Chondrocyte (in vitro differentiated cells): ENCODE data around the gene VWA1. TPM values are rescaled to one million over a fixed set of nuclear protein-coding genes. Genes with fewer than 3 reads are reported as not detected.
"Not testable (repeated sequence)": the region's sequence is repeated elsewhere in the genome, so short reads cannot be mapped to it uniquely, and the experiment has no call there.

Experiments used
- DNase-seq: peaks from one replicate; pipeline ENCODE4 v3.0.0; 2021; ENCODE audit warnings: mixed read lengths, low spot score
- H3K27ac Mint-ChIP-seq: one replicate; pipeline ENCODE4 v1.8.0; 2021; ENCODE audit warnings: mild to moderate bottlenecking, moderate library complexity, mixed read lengths; ENCODE audit not compliant: unreplicated experiment
- H3K27me3 Mint-ChIP-seq: 2 replicates; pipeline ENCODE4 v1.8.0; 2021; ENCODE audit warnings: low read depth, mixed read lengths
- H3K36me3 Mint-ChIP-seq: 2 replicates; pipeline ENCODE4 v1.8.0; 2021; ENCODE audit warnings: low read depth, mixed read lengths
- H3K4me1 Mint-ChIP-seq: 2 replicates; pipeline ENCODE4 v1.8.0; 2021; ENCODE audit warnings: low read depth, mild to moderate bottlenecking, mixed read lengths
- H3K4me3 Mint-ChIP-seq: one replicate; pipeline ENCODE4 v1.8.0; 2021; ENCODE audit warnings: mild to moderate bottlenecking, moderate library complexity, mixed read lengths; ENCODE audit not compliant: unreplicated experiment
- H3K9me3 Mint-ChIP-seq: 2 replicates; pipeline ENCODE4 v1.8.0; 2021; ENCODE audit warnings: low read depth, mixed read lengths
- total RNA-seq: library from RNA; stranded (reverse); gene quantifications from 3 replicates; pipeline ENCODE4 v1.2.1, GENCODE V29; 2021
- TF ChIP-seq, protein P1 (sequence below): fragments of 200-600 bp; sonication (generic); IDR thresholded peaks from 2 replicates; pipeline ENCODE4 v1.5.0; 2021; ENCODE audit warnings: antibody characterized with exemption, mild to moderate bottlenecking, moderate library complexity

Gene VWA1
- total RNA-seq, 1 donor from 2014 or later = 24.3 TPM

DNA sequence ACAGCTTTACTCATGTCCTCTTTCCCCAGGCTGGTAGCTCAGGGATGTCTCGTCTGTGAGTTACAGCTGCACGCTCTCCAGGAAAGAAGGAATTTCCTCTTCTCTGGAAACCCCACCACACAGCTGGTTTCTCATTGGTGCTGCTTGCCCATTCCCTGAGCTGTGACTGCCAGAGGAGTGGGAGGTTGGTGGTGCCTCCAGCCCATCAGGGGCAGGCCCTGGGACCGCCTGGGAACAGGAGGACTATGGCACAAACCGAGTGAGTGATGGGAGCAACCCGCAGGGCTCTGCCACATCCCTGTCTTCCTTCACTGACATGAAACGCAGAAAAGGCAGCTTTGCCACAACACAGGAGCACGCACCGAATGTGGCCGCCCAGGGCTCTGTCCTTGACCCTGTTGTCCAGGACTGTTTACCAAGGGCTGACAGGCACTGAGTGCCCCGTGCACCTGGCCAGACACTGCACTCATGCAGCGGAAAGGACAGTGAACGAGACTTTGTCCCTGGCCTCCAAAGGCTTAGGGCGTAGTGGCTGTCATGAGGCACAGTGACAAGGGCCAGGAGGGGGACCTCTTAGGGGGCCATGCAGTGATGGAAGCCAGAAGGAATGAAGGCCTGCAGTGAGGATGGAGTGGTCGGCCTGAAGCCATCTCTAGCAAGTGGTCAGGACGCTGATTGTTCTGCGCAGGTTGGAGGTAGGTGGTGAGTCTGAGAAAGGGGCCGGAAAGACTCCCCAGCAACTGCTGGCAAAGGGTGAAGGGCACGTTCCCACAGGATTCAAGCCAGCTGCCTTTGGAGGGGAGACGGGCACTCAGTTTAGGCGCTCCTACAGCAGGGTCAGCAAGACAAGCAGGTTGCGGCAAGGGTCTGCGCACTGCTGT, 34.7 kb upstream of the VWA1 start:
- Mint-ChIP-seq H3K9me3 (no peaks in the 10 kb centered on the region), H3K36me3 (peaks cover 22% of the 10 kb centered on the region), H3K4me3 (peak overlapping the region; percentile 88), H3K27ac (peak overlapping the region; percentile 90), H3K4me1 (peaks cover 46% of the 10 kb centered on the region), H3K27me3 (no peaks in the 10 kb centered on the region)
- TF ChIP-seq, protein P1, sequence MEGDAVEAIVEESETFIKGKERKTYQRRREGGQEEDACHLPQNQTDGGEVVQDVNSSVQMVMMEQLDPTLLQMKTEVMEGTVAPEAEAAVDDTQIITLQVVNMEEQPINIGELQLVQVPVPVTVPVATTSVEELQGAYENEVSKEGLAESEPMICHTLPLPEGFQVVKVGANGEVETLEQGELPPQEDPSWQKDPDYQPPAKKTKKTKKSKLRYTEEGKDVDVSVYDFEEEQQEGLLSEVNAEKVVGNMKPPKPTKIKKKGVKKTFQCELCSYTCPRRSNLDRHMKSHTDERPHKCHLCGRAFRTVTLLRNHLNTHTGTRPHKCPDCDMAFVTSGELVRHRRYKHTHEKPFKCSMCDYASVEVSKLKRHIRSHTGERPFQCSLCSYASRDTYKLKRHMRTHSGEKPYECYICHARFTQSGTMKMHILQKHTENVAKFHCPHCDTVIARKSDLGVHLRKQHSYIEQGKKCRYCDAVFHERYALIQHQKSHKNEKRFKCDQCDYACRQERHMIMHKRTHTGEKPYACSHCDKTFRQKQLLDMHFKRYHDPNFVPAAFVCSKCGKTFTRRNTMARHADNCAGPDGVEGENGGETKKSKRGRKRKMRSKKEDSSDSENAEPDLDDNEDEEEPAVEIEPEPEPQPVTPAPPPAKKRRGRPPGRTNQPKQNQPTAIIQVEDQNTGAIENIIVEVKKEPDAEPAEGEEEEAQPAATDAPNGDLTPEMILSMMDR = no peak
- DNase-seq = peak; percentile 83

DNA sequence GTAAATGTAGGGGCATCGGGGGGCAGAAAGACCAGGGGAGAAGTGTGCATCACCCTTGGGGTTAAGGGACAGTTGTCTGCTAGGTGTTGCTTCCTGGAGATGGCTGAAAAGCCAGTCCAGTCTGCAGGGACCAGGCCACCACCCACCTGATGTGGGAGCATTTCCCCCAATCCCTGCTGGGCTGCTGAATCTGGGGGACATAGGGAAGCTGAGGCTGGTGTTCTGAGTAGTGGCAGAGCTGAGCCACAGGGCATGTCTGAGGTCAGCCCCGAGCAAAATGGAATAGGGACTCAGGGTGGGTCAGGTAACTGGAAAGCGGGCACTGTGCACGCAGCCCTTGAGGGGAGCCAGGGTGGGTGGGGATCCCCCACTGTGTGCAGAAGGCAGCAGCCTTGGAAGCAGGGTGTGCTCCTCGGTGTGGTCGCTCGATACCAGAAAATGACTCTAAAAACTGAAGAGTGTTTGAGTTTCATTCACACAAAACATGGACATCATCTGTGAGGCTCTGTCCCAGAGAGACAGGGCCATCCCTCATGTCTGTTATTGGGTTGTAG, 34.0 kb upstream of the VWA1 start:
- H3K27ac Mint-ChIP-seq = peak overlapping the region; percentile 90

DNA sequence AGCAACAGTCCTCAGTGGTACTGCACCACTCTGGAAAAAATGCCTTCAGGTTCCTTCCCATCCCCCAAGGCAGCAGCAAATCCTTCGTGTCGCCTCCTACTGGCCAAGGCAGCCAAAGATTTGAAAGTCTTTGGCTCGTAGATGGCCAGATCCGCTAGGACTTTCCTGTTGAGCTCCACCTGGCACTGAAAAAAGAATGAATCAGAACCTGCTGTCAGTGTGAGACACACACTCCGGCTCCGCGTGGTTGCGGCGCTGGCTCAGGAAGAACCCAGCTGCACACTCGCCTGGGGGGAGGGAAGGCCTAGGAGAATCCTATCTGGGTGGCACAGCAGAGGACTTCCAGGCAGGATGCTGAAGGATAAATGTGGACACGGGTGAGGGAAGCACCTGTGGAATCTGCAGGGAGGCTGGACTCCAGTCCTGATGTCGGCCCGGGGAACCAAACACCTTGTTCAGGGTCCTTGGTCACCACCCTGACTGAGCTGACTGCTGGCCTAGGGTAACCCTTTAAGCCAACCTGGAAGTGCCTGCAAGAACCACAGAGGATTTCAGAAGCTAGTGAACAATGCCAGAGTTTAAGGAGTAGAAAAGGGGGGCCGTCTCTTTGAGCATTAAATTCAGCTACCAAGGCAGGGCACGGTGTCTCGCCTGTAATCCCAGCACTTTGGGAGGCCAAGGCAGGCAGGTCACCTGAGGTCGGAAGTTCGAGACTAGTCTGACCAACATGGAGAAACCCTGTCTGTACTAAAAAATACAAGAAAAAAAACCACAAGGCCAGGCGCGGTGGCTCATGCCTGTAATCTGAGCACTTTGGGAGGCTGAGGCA, 33.2 kb upstream of the VWA1 start:
- Mint-ChIP-seq H3K36me3 (peaks cover 22% of the 10 kb centered on the region), H3K27ac (no peak overlapping the region), H3K4me3 (no peak overlapping the region), H3K27me3 (no peaks in the 10 kb centered on the region), H3K4me1 (peaks cover 53% of the 10 kb centered on the region), H3K9me3 (no peaks in the 10 kb centered on the region)
- DNase-seq = no peak
- TF ChIP-seq, protein P1 = peak; percentile 79

More for the DNA sequence above, 34.0 kb upstream of the VWA1 start:
- no peaks in the 10 kb centered on the region for H3K9me3 Mint-ChIP-seq
- no peaks in the 10 kb centered on the region for H3K27me3 Mint-ChIP-seq
- peaks cover 22% of the 10 kb centered on the region for H3K36me3 Mint-ChIP-seq
- TF ChIP-seq, protein P1 = no peak
- no peak for DNase-seq
- H3K4me3 Mint-ChIP-seq = no peak overlapping the region
- peaks cover 52% of the 10 kb centered on the region for H3K4me1 Mint-ChIP-seq

DNA sequence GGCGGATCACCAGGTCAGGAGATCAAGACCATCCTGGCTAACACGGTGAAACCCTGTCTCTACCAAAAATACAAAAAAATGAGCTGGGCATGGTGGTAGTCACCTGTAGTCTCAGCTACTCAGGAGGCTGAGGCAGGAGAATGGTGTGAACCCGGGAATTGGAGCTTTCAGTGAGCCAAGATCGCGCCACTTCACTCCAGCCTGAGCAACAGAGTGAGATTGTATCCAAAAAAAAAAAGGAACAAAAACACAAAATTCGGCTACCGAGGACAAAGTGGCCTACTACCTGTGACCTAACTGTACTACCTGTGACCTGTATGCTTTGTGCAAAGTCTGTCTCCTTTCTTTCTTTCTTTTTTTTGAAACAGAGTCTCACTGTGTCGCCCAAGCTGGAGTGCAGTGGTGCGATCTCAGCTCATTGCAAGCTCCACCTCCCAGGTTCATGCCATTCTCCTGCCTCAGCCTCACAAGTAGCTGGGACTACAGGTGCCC, 32.5 kb upstream of the VWA1 start:
- Mint-ChIP-seq H3K27ac (peak overlapping the region; percentile 59), H3K4me1 (peaks cover 50% of the 10 kb centered on the region), H3K36me3 (peaks cover 21% of the 10 kb centered on the region)
- not testable (repeated sequence) for H3K4me3 Mint-ChIP-seq, DNase-seq, H3K9me3 Mint-ChIP-seq, H3K27me3 Mint-ChIP-seq

DNA sequence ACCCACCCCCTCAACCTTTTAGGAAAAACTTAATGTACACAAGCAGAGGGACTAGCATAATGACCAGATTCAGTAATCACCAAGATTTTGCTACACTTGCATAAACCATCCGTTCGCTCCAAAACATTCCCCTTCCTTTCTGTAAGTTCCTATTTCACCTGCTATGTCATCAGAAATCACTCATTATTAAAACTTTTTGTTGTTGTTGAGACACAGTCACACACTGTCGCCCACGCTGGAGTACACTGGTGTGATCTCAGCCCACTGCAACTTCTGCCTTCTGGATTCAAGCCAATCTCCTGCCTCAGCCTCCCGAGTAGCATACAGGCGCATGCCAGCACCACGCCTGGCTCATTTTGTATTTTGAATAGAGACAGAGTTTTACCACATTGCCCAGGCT, 31.8 kb upstream of the VWA1 start:
- H3K27ac Mint-ChIP-seq = peak overlapping the region; percentile 70
- no peak for DNase-seq
- TF ChIP-seq, protein P1 = no peak
- no peaks in the 10 kb centered on the region for H3K9me3 Mint-ChIP-seq
- no peak overlapping the region for H3K4me3 Mint-ChIP-seq
- peaks cover 51% of the 10 kb centered on the region for H3K4me1 Mint-ChIP-seq
- peaks cover 18% of the 10 kb centered on the region for H3K36me3 Mint-ChIP-seq
- no peaks in the 10 kb centered on the region for H3K27me3 Mint-ChIP-seq
